HG03378 (cell line): ENCODE data around the gene CTU1.
"Not testable (repeated sequence)": the region's sequence is repeated elsewhere in the genome, so short reads cannot be mapped to it uniquely, and the experiment has no call there.

ENCODE experiments used
- ATAC-seq: cut with Tn5 transposase; IDR thresholded peaks from one replicate; pipeline ENCODE4 v1.9.1; 2021; ENCODE audit warnings: mild to moderate bottlenecking, moderate library complexity; ENCODE audit not compliant: unreplicated experiment

CTU1 gene

DNA sequence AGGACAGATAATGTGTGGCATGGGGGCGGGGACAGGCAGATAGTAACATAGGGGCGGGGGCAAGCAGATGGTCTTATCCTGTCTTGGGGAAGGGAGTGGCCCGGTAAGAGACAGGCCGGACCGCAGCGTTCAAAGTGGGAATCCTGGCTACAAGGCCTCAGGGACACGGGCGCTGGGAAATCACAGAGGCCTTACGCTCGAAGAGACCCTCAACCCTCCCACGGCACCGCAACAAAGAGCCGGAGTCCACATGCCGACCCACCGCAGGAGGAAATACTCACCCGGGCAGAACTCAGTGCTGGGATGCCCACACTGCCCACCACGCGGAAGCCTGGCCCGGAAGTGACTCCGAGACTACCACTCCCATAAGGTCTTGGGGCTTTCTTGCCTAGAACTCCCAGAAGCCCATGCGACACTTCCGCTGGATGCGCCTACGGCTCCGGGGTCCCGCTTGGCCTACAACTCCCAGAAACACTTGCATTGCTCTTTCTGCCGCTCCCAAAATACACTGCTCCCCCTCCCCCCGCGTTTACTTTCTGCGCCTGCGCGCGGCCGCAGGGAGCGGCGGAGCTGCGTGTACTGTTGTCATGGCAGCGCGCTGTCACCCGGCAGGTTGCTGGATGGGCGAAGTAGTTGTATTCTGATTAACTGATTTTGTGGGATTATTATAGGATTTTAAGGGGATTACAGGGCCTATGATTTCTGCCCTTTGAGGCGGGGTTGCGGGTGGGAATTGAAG, at the start of gene CTU1:
TSS of gene CTU1 (minus strand) at position 344 of the 739 bp plus-strand sequence. CDS start 3,840 bp downstream, outside the sequence.
- peak; percentile 87 for ATAC-seq

DNA sequence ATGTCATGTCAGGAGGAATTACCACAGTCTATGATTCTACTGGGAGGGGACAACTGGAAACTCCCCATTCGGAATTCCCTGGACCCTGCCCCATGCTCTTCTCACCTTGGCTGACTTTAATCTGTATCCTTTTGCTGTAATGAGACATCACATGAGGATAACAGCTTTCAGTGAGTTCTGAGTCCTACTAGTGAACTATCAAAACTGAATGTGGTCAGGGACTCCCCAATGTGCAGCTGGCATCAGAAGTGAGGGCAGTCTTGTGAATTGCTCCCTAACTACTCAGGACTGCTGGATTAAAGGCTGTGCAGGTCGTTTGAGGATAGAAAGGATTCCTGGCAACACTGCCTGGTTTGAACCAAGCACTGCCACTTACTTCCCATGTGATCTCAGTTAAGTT, 49.1 kb upstream of the CTU1 start:
- ATAC-seq = no peak

DNA sequence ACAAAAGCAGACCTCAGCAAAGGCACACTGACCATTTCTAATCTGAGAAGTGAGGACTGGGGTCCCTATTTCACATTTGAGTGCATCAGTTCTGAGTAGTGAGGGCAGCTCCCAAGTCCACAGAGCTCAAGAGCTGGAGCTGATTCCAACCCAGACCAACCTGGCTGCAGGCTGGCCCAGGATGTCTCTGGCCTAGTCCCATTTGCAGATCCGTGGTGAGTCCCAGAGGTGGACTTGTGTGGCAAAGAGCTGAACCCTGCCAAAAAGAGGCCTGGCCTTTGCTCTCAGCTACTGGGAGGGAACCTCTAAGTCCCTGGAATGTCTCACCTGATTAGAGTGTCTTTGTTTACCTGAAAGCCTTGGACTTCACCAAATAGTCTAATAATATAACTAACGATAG, 48.5 kb upstream of the CTU1 start:
- ATAC-seq = no peak

DNA sequence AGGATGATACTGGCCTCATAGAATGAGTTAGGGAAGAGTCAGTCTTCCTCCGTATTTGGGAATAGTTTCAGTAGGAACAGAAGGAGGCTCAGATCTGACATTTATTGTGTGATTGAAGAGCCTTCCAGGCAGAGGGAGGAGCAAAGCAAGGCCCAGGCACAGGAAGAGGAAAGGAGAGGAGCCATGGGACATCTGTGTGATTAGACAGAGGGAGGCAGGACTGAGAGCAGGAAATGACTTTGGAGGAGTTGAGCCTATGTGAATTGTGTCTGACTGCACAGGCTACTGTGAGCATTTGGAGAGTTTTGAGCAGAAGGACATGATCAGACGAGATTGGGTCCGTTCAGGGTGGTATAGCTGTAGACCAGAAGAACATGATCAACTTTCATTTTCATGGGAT, 42.4 kb upstream of the CTU1 start:
- ATAC-seq = no peak

DNA sequence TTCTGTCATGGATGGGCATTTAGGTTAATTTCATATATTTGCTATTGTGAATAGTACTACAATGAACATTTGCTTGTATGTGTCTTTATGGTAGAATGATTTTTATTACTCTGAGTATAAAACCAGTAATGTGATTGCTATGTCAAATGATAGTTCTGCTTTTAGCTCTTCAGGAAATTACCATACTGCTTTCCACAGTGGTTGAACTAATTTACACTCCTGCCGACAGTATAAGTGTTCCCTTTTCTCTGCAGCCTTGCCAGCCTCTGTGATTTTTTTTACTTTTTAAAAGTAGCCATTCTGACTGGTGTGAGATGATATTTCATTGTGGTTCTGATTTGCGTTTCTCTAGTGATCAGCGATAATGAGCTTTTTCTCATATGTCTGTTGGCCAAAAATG, 40.4 kb upstream of the CTU1 start:
- no peak for ATAC-seq

DNA sequence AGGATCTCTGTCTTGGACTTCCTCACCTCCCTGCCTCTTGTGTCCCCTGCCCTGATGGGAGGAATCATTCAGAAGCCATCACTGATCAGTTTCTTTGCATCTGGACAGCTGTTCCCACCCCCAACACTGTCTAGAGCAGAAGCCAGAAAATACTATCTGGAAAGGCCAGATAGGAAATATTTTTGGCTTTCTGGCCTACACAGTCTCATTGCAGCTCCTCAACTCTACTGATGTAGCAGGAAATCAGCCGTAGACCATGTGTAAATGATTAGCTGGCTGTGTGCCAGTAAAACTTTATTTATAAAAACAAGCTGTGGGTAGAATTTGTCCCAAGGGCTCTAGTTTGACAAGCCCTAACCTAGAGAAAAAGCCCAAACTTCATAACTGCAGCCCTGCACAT, 39.5 kb upstream of the CTU1 start:
- no peak for ATAC-seq

DNA sequence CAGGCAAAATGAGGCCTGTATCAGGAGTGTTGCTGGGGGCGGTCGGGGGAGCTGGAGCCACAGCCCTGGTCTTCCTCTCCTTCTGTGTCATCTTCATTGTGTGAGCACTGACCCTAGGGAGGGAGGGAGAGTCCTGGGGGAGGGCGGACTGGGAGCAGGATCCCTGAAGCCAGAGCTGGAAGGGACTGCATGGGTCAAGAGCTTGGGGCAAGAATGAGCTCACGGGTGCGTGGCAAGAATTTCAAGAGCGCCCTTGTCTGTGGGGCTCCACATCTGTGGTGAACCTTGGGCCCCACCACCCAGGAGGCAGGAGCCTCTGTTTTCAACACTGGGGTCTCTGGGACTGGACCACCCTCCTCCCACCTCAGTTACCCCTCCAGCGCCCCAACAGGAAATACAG, 38.5 kb upstream of the CTU1 start:
- ATAC-seq = no peak

DNA sequence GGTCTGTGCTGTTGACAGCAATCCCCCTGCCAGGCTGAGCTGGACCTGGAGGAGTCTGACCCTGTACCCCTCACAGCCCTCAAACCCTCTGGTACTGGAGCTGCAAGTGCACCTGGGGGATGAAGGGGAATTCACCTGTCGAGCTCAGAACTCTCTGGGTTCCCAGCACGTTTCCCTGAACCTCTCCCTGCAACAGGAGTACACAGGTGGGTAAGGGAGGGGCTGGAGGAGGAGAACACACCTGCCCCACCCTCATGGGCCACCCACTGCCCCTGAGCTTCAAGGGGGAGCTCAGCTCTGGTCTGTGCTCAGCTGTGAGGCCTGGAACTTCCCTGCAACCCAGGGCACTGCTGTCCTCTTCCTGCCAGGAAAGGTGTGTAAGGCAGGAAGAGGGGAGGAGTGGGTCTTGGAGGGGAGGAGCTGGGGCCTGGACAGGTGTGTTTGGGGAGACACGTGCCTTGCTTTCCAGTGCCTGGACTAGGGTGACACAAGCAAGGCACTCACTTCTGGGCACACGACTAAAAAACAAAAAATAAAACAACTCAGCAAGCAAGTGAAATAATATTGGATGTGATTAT, 37.8 kb upstream of the CTU1 start:
- ATAC-seq = no peak

DNA sequence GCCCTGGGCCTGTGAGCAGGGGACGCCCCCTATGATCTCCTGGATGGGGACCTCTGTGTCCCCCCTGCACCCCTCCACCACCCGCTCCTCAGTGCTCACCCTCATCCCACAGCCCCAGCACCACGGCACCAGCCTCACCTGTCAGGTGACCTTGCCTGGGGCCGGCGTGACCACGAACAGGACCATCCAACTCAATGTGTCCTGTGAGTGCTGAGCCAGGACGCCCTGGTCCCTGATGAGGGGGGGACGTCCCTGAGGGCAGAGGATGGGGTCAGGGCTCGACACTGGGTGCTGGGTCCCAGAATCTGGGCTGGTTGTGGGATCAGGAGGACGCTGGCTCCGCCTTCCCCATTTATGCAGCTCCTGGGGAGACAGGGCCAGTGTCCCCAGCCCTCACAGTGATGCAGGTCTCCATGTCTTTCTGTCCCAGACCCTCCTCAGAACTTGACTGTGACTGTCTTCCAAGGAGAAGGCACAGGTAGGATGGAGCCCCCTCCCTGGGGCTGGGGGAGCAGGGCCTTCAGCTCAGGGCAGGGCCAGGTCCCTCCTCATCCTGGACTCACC, 36.4 kb upstream of the CTU1 start:
- no peak for ATAC-seq

DNA sequence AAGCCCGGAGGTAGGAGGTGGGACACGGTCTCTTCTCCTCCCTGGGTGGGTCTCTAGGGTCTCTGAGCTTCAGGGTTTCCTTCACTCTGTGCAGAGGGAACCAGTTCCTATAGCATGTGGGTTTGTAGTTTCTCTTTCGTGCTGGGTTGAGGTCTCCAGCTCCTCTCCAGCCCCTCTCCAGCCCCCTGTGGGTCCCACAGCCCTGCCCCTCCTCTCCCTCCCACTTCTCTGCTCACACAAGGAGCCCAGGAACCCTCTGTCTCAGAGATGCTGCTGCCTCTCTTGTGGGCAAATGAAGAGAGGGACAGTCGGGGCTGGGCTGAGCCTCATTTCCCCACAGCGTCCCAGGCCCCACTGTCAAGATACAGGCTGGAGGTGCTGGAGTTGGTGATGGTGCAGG, 35.3 kb upstream of the CTU1 start:
- no peak for ATAC-seq

DNA sequence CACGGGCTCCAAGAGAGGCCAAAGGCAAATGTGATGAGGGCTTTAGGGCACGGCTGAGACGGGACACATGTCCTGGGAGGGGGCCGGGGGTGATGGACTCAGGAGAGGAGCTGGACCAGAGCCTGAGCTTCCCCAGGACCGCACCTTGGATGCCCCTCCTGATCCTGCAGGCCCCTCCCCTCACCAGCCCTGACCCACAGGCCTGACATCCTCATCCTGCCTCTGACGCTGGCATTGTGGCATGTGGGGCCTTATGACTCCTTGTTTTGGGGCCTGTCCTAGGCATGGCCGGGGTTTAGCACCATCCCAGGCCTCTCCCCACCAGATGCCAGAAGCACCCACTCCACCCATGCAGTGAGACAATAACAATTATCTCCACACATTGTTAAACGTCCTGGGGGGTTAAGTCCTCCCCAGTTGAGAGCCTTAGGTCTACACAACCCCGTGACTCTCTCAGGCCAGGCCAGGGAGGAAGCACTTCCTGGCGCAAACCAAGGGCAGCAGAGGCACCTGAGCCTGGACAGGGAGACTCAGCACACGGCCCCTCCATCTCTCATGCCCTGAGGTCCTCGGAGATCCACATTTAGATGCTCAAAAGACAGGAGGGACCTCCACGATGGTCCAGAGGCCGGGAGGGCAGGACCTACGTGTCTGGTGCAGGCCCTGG, 34.7 kb upstream of the CTU1 start:
- not testable (repeated sequence) for ATAC-seq

DNA sequence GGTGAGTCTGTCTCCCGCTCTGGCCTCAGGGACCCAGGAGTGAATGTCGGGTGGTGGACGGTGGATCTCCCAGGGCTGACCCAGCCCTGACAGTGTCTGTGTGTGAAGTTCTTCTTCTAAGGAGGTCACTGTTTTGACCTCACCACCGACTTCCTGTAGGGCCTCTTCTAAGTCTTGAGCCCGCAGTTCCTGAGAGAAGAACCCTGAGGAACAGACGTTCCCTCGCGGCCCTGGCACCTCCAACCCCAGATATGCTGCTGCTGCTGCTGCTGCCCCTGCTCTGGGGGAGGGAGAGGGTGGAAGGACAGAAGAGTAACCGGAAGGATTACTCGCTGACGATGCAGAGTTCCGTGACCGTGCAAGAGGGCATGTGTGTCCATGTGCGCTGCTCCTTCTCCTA, 33.9 kb upstream of the CTU1 start, which contains the start of gene SIGLEC7:
TSS of gene SIGLEC7 (plus strand) at position 183 of the 400 bp plus-strand sequence. CDS start at position 252, 69 bp downstream.
- no peak for ATAC-seq

DNA sequence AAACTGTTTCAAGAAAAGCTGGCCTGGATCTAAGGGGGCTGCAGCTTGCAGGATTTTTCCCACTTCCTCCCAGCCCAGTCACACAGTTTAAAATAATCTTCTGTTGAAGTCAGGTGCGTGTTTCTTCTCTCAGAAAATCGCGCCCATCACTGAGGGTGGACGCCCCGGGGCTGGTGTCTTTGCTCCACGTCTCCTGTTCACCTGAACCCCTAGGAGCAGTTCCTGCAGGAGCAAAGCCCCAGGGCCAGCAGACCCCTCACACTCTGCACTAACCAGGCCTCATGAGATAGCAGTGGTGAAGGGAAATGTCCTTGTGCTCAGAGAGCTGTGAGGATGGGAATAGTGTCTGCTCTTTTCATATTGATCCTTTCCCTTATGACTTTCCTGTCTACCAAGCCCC, 33.0 kb upstream of the CTU1 start:
- no peak for ATAC-seq

DNA sequence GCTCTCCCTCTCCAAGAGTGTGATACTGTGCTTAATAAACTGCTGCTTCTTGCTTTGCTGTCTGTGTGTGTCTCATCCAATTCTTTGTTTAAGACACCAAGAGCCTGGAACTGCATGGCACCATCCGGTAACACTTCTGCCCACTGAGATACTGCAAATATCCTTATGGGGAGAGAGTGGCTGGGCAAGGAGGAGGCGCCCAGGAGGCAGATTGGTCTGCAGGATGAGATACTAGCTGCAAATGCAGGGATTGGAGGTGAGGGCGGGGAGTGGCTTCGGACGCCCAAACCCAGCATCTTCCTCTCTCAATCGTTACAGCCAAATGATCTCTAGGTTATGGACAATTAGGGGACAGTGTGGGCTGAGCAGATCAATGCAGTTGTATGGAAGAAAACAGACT, 32.2 kb upstream of the CTU1 start:
- ATAC-seq = no peak

DNA sequence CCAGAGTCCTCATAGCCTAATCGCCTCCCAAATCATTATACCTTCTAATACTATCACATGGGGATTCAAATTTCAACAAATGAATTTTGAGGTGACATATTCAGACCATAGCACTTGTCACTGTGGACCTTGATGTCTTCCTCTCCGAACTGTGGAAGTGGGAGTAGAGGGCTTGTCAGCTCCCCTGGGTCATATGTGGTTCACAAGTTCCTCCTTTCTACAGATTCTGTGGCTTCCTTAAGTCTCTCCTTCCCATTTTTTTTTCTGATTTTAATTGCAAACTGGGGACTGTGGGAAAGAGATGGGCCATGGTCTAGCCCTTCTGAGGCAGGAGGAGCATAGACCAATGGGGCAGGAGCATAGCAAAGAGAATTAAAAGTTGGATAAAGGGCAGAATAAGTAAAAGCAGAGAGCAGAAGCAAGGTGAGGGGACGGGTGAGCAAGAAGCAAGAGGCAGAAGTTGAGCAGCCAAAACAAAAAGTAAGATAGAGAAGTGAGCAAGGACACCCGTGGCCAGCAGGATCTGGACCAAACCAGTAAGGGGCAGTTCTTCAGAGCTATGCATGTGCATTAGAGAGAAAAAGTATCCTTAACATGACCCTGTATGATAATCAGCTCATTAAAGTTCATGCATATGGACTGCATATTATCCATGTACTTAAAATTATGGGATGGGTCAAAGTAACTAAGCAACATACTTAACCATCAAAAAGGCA, 31.2 kb upstream of the CTU1 start:
- ATAC-seq = no peak

DNA sequence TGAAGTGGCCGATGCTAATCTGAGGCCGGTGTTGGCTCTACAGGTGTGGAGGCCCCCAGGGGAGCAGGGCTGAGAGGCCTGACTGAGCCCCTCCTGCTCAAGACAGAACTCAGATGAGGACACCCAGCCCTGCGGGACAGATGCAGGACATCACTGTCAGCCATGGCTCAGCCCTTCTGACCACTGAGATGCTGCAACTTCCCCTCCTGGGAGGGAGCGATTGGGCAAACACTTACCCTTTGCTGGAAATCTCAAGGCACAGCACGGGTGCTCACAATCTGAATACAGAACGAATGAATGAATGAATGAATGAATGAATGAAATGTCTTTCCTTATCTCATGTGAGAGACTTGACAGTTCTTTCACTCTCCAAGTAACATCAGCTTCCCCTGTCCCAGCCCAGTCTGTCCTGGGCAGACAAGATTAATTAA, 30.4 kb upstream of the CTU1 start:
- ATAC-seq = no peak

DNA sequence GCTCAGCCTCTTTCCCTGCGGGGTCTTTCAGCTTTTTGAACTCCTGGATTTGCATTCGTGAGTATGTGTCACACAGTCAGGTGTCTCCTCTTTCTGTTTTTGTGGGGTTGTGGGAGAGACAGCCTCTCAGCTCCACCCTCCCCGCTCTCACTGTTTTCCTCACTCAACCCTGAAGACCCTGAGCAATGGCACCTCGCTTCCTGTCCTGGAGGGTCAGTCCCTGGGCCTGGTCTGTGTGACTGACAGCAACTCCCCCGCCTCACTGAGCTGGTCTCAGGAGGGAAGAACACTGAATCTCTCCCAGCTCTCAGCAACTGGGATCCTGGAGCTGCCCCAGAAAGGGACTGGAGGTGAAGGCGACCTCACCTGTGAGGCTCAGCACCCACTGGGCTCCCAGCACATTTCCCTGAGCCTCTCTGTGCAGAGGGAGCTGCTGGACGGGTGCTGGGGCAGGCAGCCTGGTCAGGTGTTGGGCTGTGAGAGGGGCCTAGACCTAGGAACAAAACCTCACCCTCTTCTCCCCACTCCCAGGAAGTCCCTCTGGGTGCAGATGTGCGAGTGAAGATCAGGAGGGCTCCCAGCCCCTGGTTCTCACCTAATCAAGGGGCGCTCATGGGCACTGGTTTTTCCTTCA, 29.7 kb upstream of the CTU1 start:
- no peak for ATAC-seq

DNA sequence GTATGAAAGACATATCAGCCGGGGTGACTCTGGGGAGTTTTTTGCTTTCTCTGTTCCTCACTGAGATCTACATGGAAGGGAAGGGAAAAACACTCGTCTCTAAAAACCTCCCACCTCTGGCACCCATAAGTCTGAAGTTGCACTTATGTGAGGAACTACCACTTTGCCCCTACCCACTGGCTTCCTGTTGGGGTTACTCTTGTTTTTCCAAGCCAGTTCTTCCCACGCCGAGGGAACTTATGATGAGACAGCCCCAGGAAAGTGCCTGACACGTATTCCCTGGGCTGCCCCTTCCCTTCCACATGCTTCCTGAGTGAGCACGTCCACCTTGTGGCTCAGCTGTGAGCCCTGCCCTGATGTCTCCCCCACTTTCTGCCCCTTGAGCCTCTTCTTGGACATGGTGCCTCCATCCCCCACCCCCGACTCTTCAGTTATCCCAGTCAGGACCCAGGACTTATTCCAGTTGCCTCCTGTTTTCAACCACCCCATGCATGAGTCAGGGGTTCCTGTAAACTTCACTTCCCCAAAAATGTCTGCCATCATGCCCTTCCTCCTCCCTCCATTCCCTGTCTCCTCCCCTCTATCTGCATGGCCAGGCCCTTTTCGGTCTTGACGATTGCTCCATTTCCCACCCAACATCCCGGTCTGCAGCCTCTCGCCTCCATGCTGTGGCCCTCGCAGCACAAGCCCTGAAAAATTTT, 28.8 kb upstream of the CTU1 start:
- no peak for ATAC-seq

DNA sequence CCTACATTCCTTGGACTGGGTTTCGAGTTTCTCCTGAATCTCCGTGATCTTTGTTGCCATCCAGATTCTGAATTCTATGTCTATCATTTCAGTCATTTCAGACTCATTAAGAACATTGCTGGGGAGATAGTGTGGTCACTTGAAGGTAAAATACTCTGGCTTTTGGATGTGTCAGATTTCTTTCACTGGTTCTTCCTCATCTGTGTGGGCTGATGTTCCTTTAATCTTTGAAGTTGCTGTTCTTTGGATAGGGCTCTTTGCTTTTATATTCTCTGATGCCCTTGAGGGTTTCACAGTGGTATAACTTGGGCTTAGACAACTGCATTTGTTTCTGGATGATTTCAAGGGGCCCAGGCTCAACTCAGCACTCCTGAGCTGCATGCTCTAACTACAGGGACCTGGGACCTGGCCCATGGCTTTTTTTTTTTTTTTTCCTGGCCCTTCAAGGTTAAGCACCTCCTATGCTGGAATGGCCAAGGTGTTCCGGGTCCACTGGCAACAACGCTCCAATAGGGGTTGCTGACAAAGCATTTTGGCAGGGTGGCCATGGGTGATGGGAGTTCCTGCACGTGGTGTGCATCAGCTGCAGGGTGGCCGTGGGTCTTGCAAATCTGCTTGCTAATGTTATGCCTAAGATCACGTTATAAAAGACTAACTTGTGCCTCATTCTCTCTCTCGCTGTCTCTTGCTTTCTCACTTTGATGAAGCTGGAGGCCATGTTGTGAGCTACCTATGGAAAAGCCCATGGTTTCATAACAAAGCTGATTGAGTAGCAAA, 28.0 kb upstream of the CTU1 start:
- no peak for ATAC-seq
